Calu3 (cell line): ENCODE data around the gene LAMTOR4. TPM values are rescaled to one million over a fixed set of nuclear protein-coding genes. Genes with fewer than 3 reads are reported as not detected.

ENCODE experiments used
- BruUV-seq: library from RNA; stranded (reverse); fragments of 400-500 nt; replicated peaks from 2 replicates; lab custom pipeline; 2021; lab: Mats Ljungman, UMichigan
- CTCF ChIA-PET: fragments of 300-600 bp; sonication (Branson Sonifier 250); formaldehyde crosslinking; loops from one replicate; lab custom pipeline; 2022; ENCODE audit warnings: antibody characterized with exemption; lab: Charles Lee
- DNase-seq: peaks from one replicate; pipeline ENCODE4 v3.0.0; 2022
- H3K27ac Mint-ChIP-seq: one replicate; pipeline ENCODE4 v1.8.0; 2022; ENCODE audit warnings: mixed read lengths; ENCODE audit not compliant: unreplicated experiment
- H3K27me3 Mint-ChIP-seq: one replicate; pipeline ENCODE4 v1.8.0; 2022; ENCODE audit warnings: mixed read lengths; ENCODE audit not compliant: unreplicated experiment
- H3K36me3 Mint-ChIP-seq: one replicate; pipeline ENCODE4 v1.8.0; 2022; ENCODE audit warnings: mild to moderate bottlenecking, moderate library complexity, mixed read lengths; ENCODE audit not compliant: insufficient read depth, unreplicated experiment
- H3K4me1 Mint-ChIP-seq: one replicate; pipeline ENCODE4 v1.8.0; 2022; ENCODE audit warnings: mild to moderate bottlenecking, low read depth, mixed read lengths; ENCODE audit not compliant: unreplicated experiment
- H3K4me3 Mint-ChIP-seq: one replicate; pipeline ENCODE4 v1.8.0; 2022; ENCODE audit warnings: mild to moderate bottlenecking, low read depth, moderate library complexity, mixed read lengths; ENCODE audit not compliant: unreplicated experiment
- H3K9me3 Mint-ChIP-seq: one replicate; pipeline ENCODE4 v1.8.0; 2022; ENCODE audit warnings: low read depth, mixed read lengths; ENCODE audit not compliant: unreplicated experiment
- intact Hi-C: fragments of 100-400 bp; cut with micrococcal nuclease; formaldehyde crosslinking; loops from one replicate; pipeline ENCODE4 v1.10.0; 2022; ENCODE audit not compliant: unreplicated experiment
- total RNA-seq: library from RNA; stranded (reverse); gene quantifications from 2 replicates; pipeline ENCODE4 v1.2.3, GENCODE V29; 2022
- TF ChIP-seq, protein P1 (sequence below): fragments of 200-600 bp; IDR thresholded peaks from one replicate; pipeline ENCODE4 v1.8.0; 2022; ENCODE audit warnings: antibody characterized with exemption; ENCODE audit not compliant: unreplicated experiment

LAMTOR4 gene
- total RNA-seq, 1 experiment from 2014 or later: 43.6 TPM

GRCh38 chr7:100132126-100132525, 16.6 kb upstream of the LAMTOR4 start:
- H3K36me3 Mint-ChIP-seq: peaks cover 13% of the 10 kb centered on the region
- intact Hi-C loops: loop anchor here (5.0 kb wide), 1 partner anchor 80 kb away; no protein-coding TSS in a partner anchor
- TF ChIP-seq, protein P1, sequence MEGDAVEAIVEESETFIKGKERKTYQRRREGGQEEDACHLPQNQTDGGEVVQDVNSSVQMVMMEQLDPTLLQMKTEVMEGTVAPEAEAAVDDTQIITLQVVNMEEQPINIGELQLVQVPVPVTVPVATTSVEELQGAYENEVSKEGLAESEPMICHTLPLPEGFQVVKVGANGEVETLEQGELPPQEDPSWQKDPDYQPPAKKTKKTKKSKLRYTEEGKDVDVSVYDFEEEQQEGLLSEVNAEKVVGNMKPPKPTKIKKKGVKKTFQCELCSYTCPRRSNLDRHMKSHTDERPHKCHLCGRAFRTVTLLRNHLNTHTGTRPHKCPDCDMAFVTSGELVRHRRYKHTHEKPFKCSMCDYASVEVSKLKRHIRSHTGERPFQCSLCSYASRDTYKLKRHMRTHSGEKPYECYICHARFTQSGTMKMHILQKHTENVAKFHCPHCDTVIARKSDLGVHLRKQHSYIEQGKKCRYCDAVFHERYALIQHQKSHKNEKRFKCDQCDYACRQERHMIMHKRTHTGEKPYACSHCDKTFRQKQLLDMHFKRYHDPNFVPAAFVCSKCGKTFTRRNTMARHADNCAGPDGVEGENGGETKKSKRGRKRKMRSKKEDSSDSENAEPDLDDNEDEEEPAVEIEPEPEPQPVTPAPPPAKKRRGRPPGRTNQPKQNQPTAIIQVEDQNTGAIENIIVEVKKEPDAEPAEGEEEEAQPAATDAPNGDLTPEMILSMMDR: no peak
- CTCF ChIA-PET: interaction anchor here (0.8 to 1.5 kb wide), 3 partner anchors 17 to 86 kb away, joined by 4 to 8 read pairs (median 6); partner anchors contain the start of gene LAMTOR4
- H3K27me3 Mint-ChIP-seq: no peaks in the 10 kb centered on the region
- BruUV-seq: no TSS peak
- peaks cover 13% of the 10 kb centered on the region for H3K4me1 Mint-ChIP-seq
- H3K4me3 Mint-ChIP-seq: no peak overlapping the region
- H3K27ac Mint-ChIP-seq: no peak overlapping the region
- no peak for DNase-seq
- no peaks in the 10 kb centered on the region for H3K9me3 Mint-ChIP-seq

GRCh38 chr7:100132697-100133151, 16.0 kb upstream of the LAMTOR4 start:
- TF ChIP-seq, protein P1: peak; percentile 70
- no peak overlapping the region for H3K4me3 Mint-ChIP-seq
- H3K36me3 Mint-ChIP-seq: peaks cover 7% of the 10 kb centered on the region
- DNase-seq: peak; percentile 72
- CTCF ChIA-PET: interaction anchor here (0.8 to 1.5 kb wide), 3 partner anchors 16 to 86 kb away, joined by 4 to 8 read pairs (median 6); partner anchors contain the start of gene LAMTOR4
- H3K27ac Mint-ChIP-seq: no peak overlapping the region
- intact Hi-C loops: loop anchor here (5.0 kb wide), 1 partner anchor 80 kb away; no protein-coding TSS in a partner anchor
- no TSS peak for BruUV-seq
- no peaks in the 10 kb centered on the region for H3K9me3 Mint-ChIP-seq
- peaks cover 13% of the 10 kb centered on the region for H3K4me1 Mint-ChIP-seq
- H3K27me3 Mint-ChIP-seq: no peaks in the 10 kb centered on the region

DNA sequence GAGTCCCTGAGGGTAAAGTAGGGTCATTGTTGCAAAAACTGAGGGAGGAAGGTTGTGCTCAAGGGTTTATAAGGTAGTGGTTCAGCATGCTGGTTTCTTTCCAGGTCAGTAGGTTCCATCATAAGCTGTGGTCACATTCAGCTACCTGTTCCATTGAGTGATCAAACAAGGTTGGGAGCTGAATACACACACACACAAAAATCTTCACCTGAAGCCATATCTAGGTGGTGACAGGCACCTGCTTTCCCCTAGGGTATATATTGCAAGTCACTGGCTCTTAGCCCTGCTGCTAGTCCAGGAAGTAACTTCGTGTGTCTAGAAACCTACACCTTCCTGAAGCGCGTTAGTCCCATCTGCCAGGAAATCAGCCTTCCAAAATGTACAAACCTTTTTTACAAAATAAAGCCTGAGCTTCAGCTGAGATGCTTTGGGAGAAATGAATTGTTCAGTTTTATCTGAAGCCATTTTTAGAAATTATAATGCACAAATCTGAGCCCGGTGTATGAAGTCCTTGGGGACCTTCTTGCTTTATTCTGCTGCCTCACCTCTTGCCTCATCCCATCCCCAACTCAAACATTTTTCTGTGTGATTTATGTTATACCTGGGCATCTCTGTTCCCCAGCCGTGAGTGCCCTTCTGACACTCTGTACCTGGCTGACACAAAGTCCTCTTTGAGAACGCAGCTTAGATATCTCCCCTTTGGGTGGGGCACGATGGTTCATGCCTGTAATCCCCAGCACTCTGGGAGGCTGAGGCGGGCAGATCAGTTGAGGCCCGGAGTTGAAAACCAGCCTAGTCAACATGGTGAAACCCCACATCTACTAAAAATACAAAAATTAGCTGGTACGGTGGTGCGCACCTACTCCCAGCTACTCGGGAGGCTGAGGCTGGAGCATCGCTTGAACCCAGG, 10.6 kb upstream of the LAMTOR4 start:
- intact Hi-C loops: no loop called here
- CTCF ChIA-PET: interaction anchor here (0.6 kb wide), 1 partner anchor 628 kb away, joined by 4 read pairs; no protein-coding TSS in a partner anchor
- Mint-ChIP-seq H3K4me1 (peaks cover 7% of the 10 kb centered on the region), H3K27ac (no peak overlapping the region), H3K27me3 (no peaks in the 10 kb centered on the region), H3K4me3 (no peak overlapping the region), H3K9me3 (no peaks in the 10 kb centered on the region), H3K36me3 (no peaks in the 10 kb centered on the region)
- no peak for DNase-seq
- TF ChIP-seq, protein P1: no peak
- no TSS peak for BruUV-seq

DNA sequence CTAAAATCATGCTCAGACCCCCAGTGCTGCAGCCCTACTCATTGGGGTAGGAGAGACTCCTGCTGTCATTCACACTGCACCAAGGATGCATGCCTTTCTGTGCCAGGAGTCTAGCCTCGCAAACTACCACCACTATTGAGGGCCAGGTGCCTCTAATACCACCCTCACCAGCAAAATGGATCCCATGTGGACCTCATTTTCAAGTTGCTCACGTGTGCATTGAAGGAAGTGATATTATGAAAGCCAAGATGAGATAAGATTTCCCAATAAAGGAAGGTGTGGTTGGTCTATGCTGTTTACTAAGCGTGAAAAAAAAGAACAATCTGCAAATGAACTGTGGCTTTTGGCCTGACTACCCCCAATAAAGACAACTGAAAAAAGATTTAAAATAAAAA, 7.2 kb upstream of the LAMTOR4 start:
- Mint-ChIP-seq H3K27ac (no peak overlapping the region), H3K4me1 (peaks cover 7% of the 10 kb centered on the region), H3K27me3 (no peaks in the 10 kb centered on the region), H3K4me3 (no peak overlapping the region), H3K36me3 (no peaks in the 10 kb centered on the region), H3K9me3 (no peaks in the 10 kb centered on the region)
- no peak for DNase-seq
- CTCF ChIA-PET: interaction anchor here (0.5 kb wide), 1 partner anchor 41 kb away, joined by 3 read pairs; no protein-coding TSS in a partner anchor
- TF ChIP-seq, protein P1: no peak
- intact Hi-C loops: no loop called here
- BruUV-seq: no TSS peak
